ENCODE results near the gene KNCN. TPM values are rescaled to one million over a fixed set of nuclear protein-coding genes. Genes with fewer than 3 reads are reported as not detected.
A peak's percentile ranks its signal among the peaks of the same experiment; 100 is the strongest.

The KNCN gene
- total RNA-seq, 2 experiments from 2014 or later = not detected

DNA sequence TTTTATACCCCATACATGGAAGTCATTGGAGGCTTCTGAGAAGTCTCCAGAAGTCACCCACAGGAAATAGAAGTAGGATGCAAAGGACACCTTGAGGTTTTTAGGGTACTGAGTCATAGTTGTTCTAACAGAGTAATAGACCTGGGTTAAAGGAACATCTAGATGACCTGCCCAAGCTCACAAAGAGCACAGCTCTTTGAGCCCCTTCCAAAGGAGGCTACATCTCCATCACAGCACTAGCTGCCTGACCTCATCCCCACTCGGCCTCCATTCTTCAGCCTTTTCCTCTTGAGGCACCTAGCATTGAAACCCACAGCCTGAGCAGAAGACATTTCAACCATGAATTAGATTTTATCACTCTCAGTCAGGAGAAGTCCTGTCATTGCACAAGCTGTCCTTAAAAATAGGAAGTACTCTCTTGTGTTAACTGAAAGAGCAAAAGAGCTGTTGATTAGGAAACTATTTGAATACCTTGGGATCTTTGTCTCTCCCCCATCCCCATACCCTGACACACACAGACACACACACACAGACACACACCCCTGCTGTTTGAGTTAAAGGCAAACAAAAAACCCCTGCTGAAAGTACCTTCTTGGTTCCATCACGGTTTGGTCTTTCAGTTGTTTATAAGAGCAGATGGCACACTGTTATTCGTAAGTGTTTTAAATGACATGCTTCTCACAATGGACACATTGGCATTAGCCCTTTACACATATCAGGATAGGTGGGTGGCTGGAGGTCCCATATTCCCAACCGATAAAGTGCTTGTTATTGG lies 30.4 kb upstream of the KNCN start:
- H3K27me3 ChIP-seq (ENCODE audit: control insufficient read depth in 1 of 2, insufficient read depth in 2 of 2, low read length in 2 of 2) = no peaks in the 10 kb centered on the region
- peak; percentile 59 for ATAC-seq (ENCODE audit: poor library complexity)
- peak overlapping the region in 1 of 2 donors; percentile 34 for H3K27ac ChIP-seq (ENCODE audit: low read depth in 1 of 2, low read length in 2 of 2)
- peak overlapping the region; percentile 57 for H3K27ac Mint-ChIP-seq
- peaks cover 72% of the 10 kb centered on the region for H3K36me3 ChIP-seq (ENCODE audit: insufficient read depth, low read length)
- ChIA-PET POLR2A (interaction anchor here (0.9 to 1.1 kb wide), 2 partner anchors 13 to 22 kb away, joined by 3 to 4 read pairs; partner anchors contain the start of gene MKNK1), CTCF (interaction anchor here (0.9 kb wide), 1 partner anchor 33 kb away, joined by 3 read pairs; no protein-coding TSS in a partner anchor)
- H3K9me3 Mint-ChIP-seq = no peaks in the 10 kb centered on the region
- peaks cover 87% of the 10 kb centered on the region for H3K36me3 Mint-ChIP-seq (ENCODE audit: low read depth)
- intact Hi-C loops (cut with DNase I, micrococcal nuclease) = no loop called here
- H3K4me3 Mint-ChIP-seq = no peak overlapping the region
- H3K9me3 ChIP-seq (ENCODE audit: control insufficient read depth in 1 of 2, insufficient read depth in 1 of 2, low read length in 2 of 2) = no peaks in the 10 kb centered on the region
- no peaks in the 10 kb centered on the region for H3K27me3 Mint-ChIP-seq
- H3K4me1 ChIP-seq (ENCODE audit: insufficient read depth, low read length) = peaks cover 28% of the 10 kb centered on the region
- TF ChIP-seq, protein P1, sequence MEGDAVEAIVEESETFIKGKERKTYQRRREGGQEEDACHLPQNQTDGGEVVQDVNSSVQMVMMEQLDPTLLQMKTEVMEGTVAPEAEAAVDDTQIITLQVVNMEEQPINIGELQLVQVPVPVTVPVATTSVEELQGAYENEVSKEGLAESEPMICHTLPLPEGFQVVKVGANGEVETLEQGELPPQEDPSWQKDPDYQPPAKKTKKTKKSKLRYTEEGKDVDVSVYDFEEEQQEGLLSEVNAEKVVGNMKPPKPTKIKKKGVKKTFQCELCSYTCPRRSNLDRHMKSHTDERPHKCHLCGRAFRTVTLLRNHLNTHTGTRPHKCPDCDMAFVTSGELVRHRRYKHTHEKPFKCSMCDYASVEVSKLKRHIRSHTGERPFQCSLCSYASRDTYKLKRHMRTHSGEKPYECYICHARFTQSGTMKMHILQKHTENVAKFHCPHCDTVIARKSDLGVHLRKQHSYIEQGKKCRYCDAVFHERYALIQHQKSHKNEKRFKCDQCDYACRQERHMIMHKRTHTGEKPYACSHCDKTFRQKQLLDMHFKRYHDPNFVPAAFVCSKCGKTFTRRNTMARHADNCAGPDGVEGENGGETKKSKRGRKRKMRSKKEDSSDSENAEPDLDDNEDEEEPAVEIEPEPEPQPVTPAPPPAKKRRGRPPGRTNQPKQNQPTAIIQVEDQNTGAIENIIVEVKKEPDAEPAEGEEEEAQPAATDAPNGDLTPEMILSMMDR (IDR thresholded peaks at IDR 0.05) = no peak
- no peak overlapping the region for H3K4me3 ChIP-seq (ENCODE audit: low read length)
- H3K4me1 Mint-ChIP-seq (ENCODE audit: low read depth) = peaks cover 13% of the 10 kb centered on the region
- DNase-seq = peak in 4 of 14 experiments; percentile 4 to 52 (median 24)

DNA sequence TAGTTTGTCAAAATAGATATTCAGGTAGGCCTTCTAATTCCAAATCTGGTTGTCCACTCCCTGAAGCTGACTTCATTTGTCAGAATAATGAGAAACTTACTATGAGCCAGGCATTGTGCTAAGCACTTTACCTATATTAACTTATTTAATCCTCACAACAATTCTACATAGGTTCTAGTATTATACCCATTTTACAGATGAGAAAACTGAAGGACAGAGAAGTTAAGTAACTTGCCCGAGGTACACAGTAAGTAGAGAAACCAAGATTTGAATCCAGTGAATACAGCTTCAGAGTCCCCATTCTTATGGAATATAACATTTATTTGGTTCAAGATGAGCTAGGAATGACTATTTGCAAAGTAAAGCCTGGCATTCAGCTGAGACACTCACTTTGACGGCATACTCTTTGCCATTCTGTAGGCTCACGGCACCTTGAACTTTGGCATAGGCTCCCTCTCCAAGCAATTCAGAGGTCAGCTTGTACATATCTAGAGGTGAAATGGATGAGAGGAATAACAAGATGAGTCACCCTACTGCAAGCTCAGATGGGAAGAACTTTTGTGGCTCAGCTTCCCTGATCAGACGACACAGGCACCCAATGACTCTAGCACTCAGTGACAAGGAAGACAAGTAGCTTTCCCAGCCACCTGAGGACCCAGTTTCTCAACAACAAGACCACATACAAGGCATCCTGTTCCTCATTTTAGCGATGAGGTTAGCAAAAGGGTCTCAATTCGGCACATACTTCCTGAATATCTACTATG lies 28.9 kb upstream of the KNCN start:
- Mint-ChIP-seq H3K27ac (no peak overlapping the region), H3K4me1 (ENCODE audit: low read depth) (peaks cover 13% of the 10 kb centered on the region), H3K9me3 (no peaks in the 10 kb centered on the region), H3K4me3 (no peak overlapping the region), H3K36me3 (ENCODE audit: low read depth) (peaks cover 87% of the 10 kb centered on the region), H3K27me3 (no peaks in the 10 kb centered on the region)
- Histone ChIP-seq H3K27ac (ENCODE audit: low read depth in 1 of 2, low read length in 2 of 2) (no peak overlapping the region), H3K27me3 (ENCODE audit: control insufficient read depth in 1 of 2, insufficient read depth in 2 of 2, low read length in 2 of 2) (no peaks in the 10 kb centered on the region), H3K4me1 (ENCODE audit: insufficient read depth, low read length) (peaks cover 28% of the 10 kb centered on the region), H3K36me3 (ENCODE audit: insufficient read depth, low read length) (peaks cover 74% of the 10 kb centered on the region), H3K9me3 (ENCODE audit: control insufficient read depth in 1 of 2, insufficient read depth in 1 of 2, low read length in 2 of 2) (no peaks in the 10 kb centered on the region), H3K4me3 (ENCODE audit: low read length) (no peak overlapping the region)
- POLR2A ChIA-PET = interaction anchor here (1.1 kb wide), 1 partner anchor 37 kb away, joined by 3 read pairs; the partner anchor contains the start of gene MOB3C
- CTCF ChIA-PET = interaction anchor here (0.8 kb wide), 1 partner anchor 15 kb away, joined by 3 read pairs; no protein-coding TSS in a partner anchor
- TF ChIP-seq, protein P1 (IDR thresholded peaks at IDR 0.05) = no peak
- DNase-seq (peak in 2 of 14 experiments; percentile 21 to 28), ATAC-seq (ENCODE audit: poor library complexity) (no peak)
- intact Hi-C loops (cut with DNase I, micrococcal nuclease) = no loop called here

DNA sequence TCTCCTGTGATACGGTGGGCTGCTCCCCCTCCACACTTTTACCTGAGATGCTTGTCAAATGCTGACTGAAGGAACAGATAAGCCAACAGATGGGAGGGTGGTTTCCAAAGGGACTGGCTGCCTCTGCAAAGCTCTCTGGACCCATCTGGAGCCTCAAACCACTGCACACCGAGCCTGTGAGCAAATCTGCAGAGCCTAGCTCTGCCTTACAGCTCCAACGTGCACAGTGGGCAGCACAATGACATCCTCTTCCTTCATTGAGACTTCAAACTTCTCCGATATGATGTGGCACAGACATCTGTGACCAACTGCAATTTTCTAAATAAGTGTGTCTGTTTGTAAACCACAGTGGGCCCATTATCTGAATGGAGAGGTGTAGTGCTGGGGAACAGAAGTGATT lies 26.2 kb upstream of the KNCN start:
- Mint-ChIP-seq H3K27me3 (no peaks in the 10 kb centered on the region), H3K4me1 (ENCODE audit: low read depth) (peaks cover 12% of the 10 kb centered on the region), H3K36me3 (ENCODE audit: low read depth) (peaks cover 86% of the 10 kb centered on the region), H3K27ac (no peak overlapping the region), H3K9me3 (no peaks in the 10 kb centered on the region), H3K4me3 (no peak overlapping the region)
- POLR2A ChIA-PET = no interaction called here
- CTCF ChIA-PET = no interaction called here
- H3K9me3 ChIP-seq (ENCODE audit: control insufficient read depth in 1 of 2, insufficient read depth in 1 of 2, low read length in 2 of 2) = no peaks in the 10 kb centered on the region
- no peak overlapping the region for H3K4me3 ChIP-seq (ENCODE audit: low read length)
- peaks cover 65% of the 10 kb centered on the region for H3K36me3 ChIP-seq (ENCODE audit: insufficient read depth, low read length)
- ATAC-seq (ENCODE audit: poor library complexity) (no peak), DNase-seq (no peak)
- no peak overlapping the region for H3K27ac ChIP-seq (ENCODE audit: low read depth in 1 of 2, low read length in 2 of 2)
- peaks cover 23% of the 10 kb centered on the region for H3K4me1 ChIP-seq (ENCODE audit: insufficient read depth, low read length)
- TF ChIP-seq, protein P1 (IDR thresholded peaks at IDR 0.05) = no peak
- H3K27me3 ChIP-seq (ENCODE audit: control insufficient read depth in 1 of 2, insufficient read depth in 2 of 2, low read length in 2 of 2) = no peaks in the 10 kb centered on the region
- intact Hi-C loops (cut with DNase I, micrococcal nuclease) = no loop called here
